Measurements from ENCODE around the gene AIFM1. TPM values are rescaled to one million over a fixed set of nuclear protein-coding genes. Genes with fewer than 3 reads are reported as not detected.
A peak's percentile ranks its signal among the peaks of the same experiment; 100 is the strongest.

AIFM1 gene
- total and polyA plus RNA-seq, 7 donors = 48.6 to 61.6 (median 57.3) TPM

GRCh38 chrX:130097507-130098209 lies 68.0 kb downstream of the AIFM1 start:
- ATAC-seq (no peak), DNase-seq (peak in 1 of 2 donors; percentile 38)
- H3K9me3 ChIP-seq = no peaks in the 10 kb centered on the region
- H3K36me3 ChIP-seq (ENCODE audit: insufficient read depth in 1 of 2, low read depth in 1 of 2) = no peaks in the 10 kb centered on the region
- no peaks in the 10 kb centered on the region for H3K4me1 ChIP-seq
- TF ChIP-seq CTCF (IDR thresholded peaks at IDR 0.05) = no peak
- intact Hi-C loops (cut with DNase I) = loop anchor here in 1 of 2 donors (5.0 kb wide), 1 partner anchor 75 kb away; the partner anchor contains the start of gene RAB33A
- peaks cover 0 to 3% (median 0%) of the 10 kb centered on the region in 3 donors for H3K27me3 ChIP-seq (ENCODE audit: insufficient read depth in 3 of 3, low read length in 2 of 3)
- WGBS, 3 donors = 64 to 66% (median 65%) methylated on average over 7 to 14 of the region's 14 CpGs
- H3K4me3 ChIP-seq = no peak overlapping the region
- H3K27ac ChIP-seq = no peak overlapping the region

- H3K4me3 ChIP-seq = no peak overlapping the region
- H3K27ac ChIP-seq = no peak overlapping the region
- H3K9me3 ChIP-seq = no peaks in the 10 kb centered on the region
- WGBS, 3 donors = 76 to 92% (median 90%) methylated on average over 6 of the region's 6 CpGs
- H3K27me3 ChIP-seq (ENCODE audit: insufficient read depth in 3 of 3, low read length in 2 of 3) = no peaks in the 10 kb centered on the region
- no peak for TF ChIP-seq CTCF (IDR thresholded peaks at IDR 0.05)
- intact Hi-C loops (cut with DNase I) = loop anchor here in 1 of 2 donors (5.0 kb wide), 1 partner anchor 77 kb away; the partner anchor contains the start of gene RAB33A
- H3K4me1 ChIP-seq = no peaks in the 10 kb centered on the region
- ATAC-seq = no peak
- no peaks in the 10 kb centered on the region for H3K36me3 ChIP-seq (ENCODE audit: insufficient read depth in 1 of 2, low read depth in 1 of 2)
- peak in 1 of 2 donors; percentile 12 for DNase-seq
These were observed 70.2 kb downstream of the AIFM1 start for GRCh38 chrX:130095249-130096030.

GRCh38 chrX:130094696-130095095 lies 70.9 kb downstream of the AIFM1 start:
- peak in 1 of 2 donors; percentile 46 for DNase-seq
- intact Hi-C loops (cut with DNase I) = loop anchor here in 1 of 2 donors (5.0 kb wide), 1 partner anchor 78 kb away; the partner anchor contains the start of gene RAB33A
- no peak overlapping the region for H3K27ac ChIP-seq
- H3K4me3 ChIP-seq = no peak overlapping the region
- no peaks in the 10 kb centered on the region for H3K27me3 ChIP-seq (ENCODE audit: insufficient read depth in 3 of 3, low read length in 2 of 3)
- H3K4me1 ChIP-seq = no peaks in the 10 kb centered on the region
- no peak for ATAC-seq
- 55 to 75% (median 59%) methylated on average over 6 to 8 of the region's 8 CpGs for WGBS, 3 donors
- H3K9me3 ChIP-seq = no peaks in the 10 kb centered on the region
- H3K36me3 ChIP-seq (ENCODE audit: insufficient read depth in 1 of 2, low read depth in 1 of 2) = no peaks in the 10 kb centered on the region
- TF ChIP-seq CTCF (IDR thresholded peaks at IDR 0.05) = no peak

- no peaks in the 10 kb centered on the region for H3K36me3 ChIP-seq (ENCODE audit: insufficient read depth in 1 of 2, low read depth in 1 of 2)
- ATAC-seq = no peak
- no peaks in the 10 kb centered on the region for H3K9me3 ChIP-seq
- intact Hi-C loops (cut with DNase I) = no loop called here
- peak in 1 of 2 donors; percentile 25 for DNase-seq
- TF ChIP-seq CTCF (IDR thresholded peaks at IDR 0.05) = no peak
- WGBS, 3 donors = 81 to 95% (median 88%) methylated on average over 2 of the region's 2 CpGs
- no peak overlapping the region for H3K27ac ChIP-seq
- no peaks in the 10 kb centered on the region for H3K27me3 ChIP-seq (ENCODE audit: insufficient read depth in 3 of 3, low read length in 2 of 3)
- no peaks in the 10 kb centered on the region for H3K4me1 ChIP-seq
- no peak overlapping the region for H3K4me3 ChIP-seq
These were observed 72.4 kb downstream of the AIFM1 start for GRCh38 chrX:130093271-130093670.
